K562 (cell line): ENCODE results near the gene CCDC9B. TPM values are rescaled to one million over a fixed set of nuclear protein-coding genes. Genes with fewer than 3 reads are reported as not detected.

Experiments used
- ARID4B ChIP-seq: sonication (generic); formaldehyde crosslinking; IDR thresholded peaks from 2 replicates; pipeline ENCODE4 v1.8.0; 2022; ENCODE audit warnings: mild to moderate bottlenecking, missing genetic modification reagents
- ATF3 ChIP-seq, 2 experiments: fragments of 450-650 bp in 1 of 2; sonication (generic) in 1 of 2; formaldehyde crosslinking in 1 of 2; IDR thresholded peaks in 1 of 2; conservative IDR thresholded peaks in 1 of 2; 2 replicates each; pipeline versions ENCODE4 v1.6.1 to v1.8.1; 2016 to 2023; ENCODE audit warnings: mild to moderate bottlenecking in 2 of 2, moderate library complexity in 2 of 2, inconsistent platforms in 1 of 2, missing genetic modification reagents in 1 of 2
- CEBPG ChIP-seq, 3 experiments: fragments of 200-800 bp in 1 of 3; sonication (Bioruptor generic) in 1 of 3; sonication (generic) in 1 of 3; formaldehyde crosslinking in 1 of 3; IDR thresholded peaks in 2 of 3; conservative IDR thresholded peaks in 1 of 3; 2 replicates each; pipeline versions ENCODE4 v1.6.1 to v1.8.0; 2016 to 2022; ENCODE audit warnings: missing compliant biosample characterization in 2 of 3, missing genetic modification characterization in 2 of 3, mild to moderate bottlenecking in 1 of 3, missing genetic modification reagents in 1 of 3
- CEBPZ ChIP-seq: fragments of 150-350 bp; IDR thresholded peaks from 2 replicates; pipeline ENCODE4 v1.6.1; 2014; ENCODE audit warnings: low read depth, mild to moderate bottlenecking, low read length, borderline replicate concordance
- FUS ChIP-seq: fragments of 200-400 bp; formaldehyde crosslinking; optimal IDR thresholded peaks from 2 replicates; pipeline ENCODE3; 2017; ENCODE audit warnings: low read depth, low read length
- KDM1A ChIP-seq, 2 experiments: fragments of 450-650 bp; IDR thresholded peaks; 2 replicates each; pipeline ENCODE4 v1.6.1; 2016; ENCODE audit warnings: mild to moderate bottlenecking in 2 of 2
- KDM4B ChIP-seq, 2 experiments: fragments of 450-650 bp in 1 of 2; sonication (generic) in 1 of 2; IDR thresholded peaks; 2 replicates each; pipeline ENCODE4 v1.6.1; 2016 to 2017; ENCODE audit warnings: borderline replicate concordance in 2 of 2, antibody characterized with exemption in 1 of 2, low read depth in 1 of 2, mild to moderate bottlenecking in 1 of 2
- LCOR ChIP-seq: sonication (generic); formaldehyde crosslinking; IDR thresholded peaks from 2 replicates; pipeline ENCODE4 v1.8.0; 2022; ENCODE audit warnings: mild to moderate bottlenecking, missing genetic modification reagents
- MAFF ChIP-seq: IDR thresholded peaks from 2 replicates; pipeline ENCODE4 v1.6.1; 2012; ENCODE audit warnings: low read length, improper control_type of control experiment
- MEF2A ChIP-seq: IDR thresholded peaks from 2 replicates; pipeline ENCODE4 v1.6.1; 2011; ENCODE audit warnings: low read depth, mild to moderate bottlenecking, low read length, moderate library complexity; ENCODE audit not compliant: control insufficient read depth
- MYNN ChIP-seq, 2 experiments: sonication (generic); formaldehyde crosslinking in 1 of 2; IDR thresholded peaks; 2 replicates each; pipeline versions ENCODE4 v1.5.0 to v1.6.1; 2016 to 2020; ENCODE audit warnings: antibody characterized with exemption in 1 of 2, missing genetic modification reagents in 1 of 2
- POLR3A ChIP-seq: IDR thresholded peaks from 2 replicates; pipeline ENCODE4 v1.6.1; 2011; ENCODE audit warnings: borderline replicate concordance, mild to moderate bottlenecking, moderate library complexity; ENCODE audit not compliant: insufficient read length, insufficient read depth; ENCODE audit errors: extremely low read depth
- STAT5A ChIP-seq: IDR thresholded peaks from 2 replicates; pipeline ENCODE4 v1.6.1; 2012; ENCODE audit warnings: low read length, inconsistent platforms, borderline replicate concordance
- TAF1 ChIP-seq: IDR thresholded peaks from 2 replicates; pipeline ENCODE4 v1.6.1; 2011; ENCODE audit warnings: mild to moderate bottlenecking, low read length, moderate library complexity; ENCODE audit not compliant: insufficient read depth, control insufficient read depth, severe bottlenecking; ENCODE audit errors: extremely low read depth
- TEAD1 ChIP-seq, 2 experiments: fragments of 450-650 bp in 1 of 2; sonication (generic) in 1 of 2; formaldehyde crosslinking; IDR thresholded peaks; 2 replicates each; pipeline versions ENCODE4 v1.4.0 to v1.8.0; 2020 to 2022; ENCODE audit warnings: mild to moderate bottlenecking in 2 of 2, missing genetic modification reagents in 1 of 2
- ZBTB7A ChIP-seq: IDR thresholded peaks from 2 replicates; pipeline ENCODE4 v1.6.1; 2011; ENCODE audit warnings: low read depth, mild to moderate bottlenecking, low read length, moderate library complexity, borderline replicate concordance; ENCODE audit not compliant: control insufficient read depth
- ZNF41 ChIP-seq: fragments of 250-450 bp; sonication (Bioruptor Pico); conservative IDR thresholded peaks from 2 replicates; pipeline ENCODE4 v1.4.0; 2020; ENCODE audit warnings: mild to moderate bottlenecking
- polyA plus RNA-seq, 8 experiments: library from polyadenylated mRNA; depleted of rRNA in 4 of 8; stranded (reverse) in 5 of 8; unstranded in 3 of 8; fragments of >200 nt; fragmentation: Nextera tagmentation in 2 of 8; fragmentation: Illumina TruSeq in 1 of 8; extraction: Ambion mirVana in 2 of 8; extraction: Trizol in 1 of 8; gene quantifications; 2 replicates each; pipeline versions ENCODE4 v1.2.1 to v1.2.3, GENCODE V29; 2011 to 2014; ENCODE audit warnings: inconsistent platforms in 1 of 8, missing spikeins in 1 of 8
- total RNA-seq, 7 experiments: library from RNA; depleted of rRNA in 6 of 7; stranded (reverse); fragments of >200 nt in 6 of 7; fragmentation: Illumina TruSeq in 2 of 7; extraction: Trizol in 2 of 7; gene quantifications; 2 replicates each; pipeline versions ENCODE4 v1.2.1 to v1.2.3, GENCODE V29; 2011 to 2021; ENCODE audit warnings: low replicate concordance in 1 of 7

Gene CCDC9B
- total and polyA plus RNA-seq, 9 of the 15 experiments (the other 6 are each of a cell fraction or from before 2014, with no cell fraction given), result 0.01 to 0.47 (median 0.15) TPM; not detected in 1

- TF ChIP-seq CEBPZ (no peak), ZBTB7A (peak; percentile 59; the same call in 1 of the 2 replicates), MAFF (no peak), STAT5A (peak; percentile 47), FUS (no peak), ZNF41 (CRISPR knock-in tag) (no peak), ARID4B (CRISPR knock-in tag) (peak; percentile 31; the same call in 1 of the 2 replicates), POLR3A (no peak), KDM1A (IDR thresholded peaks at IDR 0.05) (peak; percentile 15; a peak in 1 of 4 replicates), TEAD1 (CRISPR knock-in tag; IDR thresholded peaks at IDR 0.05) (no peak), TAF1 (no peak), LCOR (CRISPR knock-in tag) (peak; percentile 58; the same call in 1 of the 2 replicates), ATF3 (IDR thresholded peaks at IDR 0.05) (0 out of 2 replicates have a peak, but pooled peaks have one; percentile 11), ATF3 (CRISPR knock-in tag; conservative IDR thresholded peaks at IDR 0.05) (no peak), MYNN (IDR thresholded peaks at IDR 0.05) (peak; percentile 40; the same call in 1 of the 2 replicates), MYNN (CRISPR knock-in tag; IDR thresholded peaks at IDR 0.05) (no peak), CEBPG (CRISPR knock-in tag; IDR thresholded peaks at IDR 0.05) (no peak), CEBPG (tag; conservative IDR thresholded peaks at IDR 0.05 in 1 of 2, IDR thresholded peaks at IDR 0.05 in 1 of 2) (no peak), KDM4B (IDR thresholded peaks at IDR 0.05; ENCODE audit: borderline replicate concordance in 2 of 2, low read depth in 1 of 2) (no peak), MEF2A (no peak)
Observed at GRCh38 chr15:40330368-40330836, 10.3 kb downstream of the CCDC9B start (continued).
